K562 (cell line): Measurements from ENCODE around the gene FSTL4. TPM values are rescaled to one million over a fixed set of nuclear protein-coding genes. Genes with fewer than 3 reads are reported as not detected.

ENCODE experiments used
- ATAC-seq: fragments of 200-7000 bp; cut with Tn5 transposase; 3 replicates; pipeline ENCODE4 v1.9.1; 2020; ENCODE audit warnings: moderate library complexity
- BruUV-seq: library from RNA; stranded (reverse); fragments of 400-500 nt; replicated peaks from 2 replicates; lab custom pipeline; 2021; lab: Mats Ljungman, UMichigan
- CTCF ChIA-PET: fragments of 300-600 bp; formaldehyde crosslinking; extraction: SDS; loops from one replicate; lab custom pipeline; 2021; ENCODE audit warnings: low intra/inter-chr PET ratio; lab: Yijun Ruan, JAX
- POLR2A ChIA-PET: fragments of 300-600, 350-650 bp; sonication (Branson Sonifier 250); formaldehyde crosslinking; extraction: SDS; loops from one replicate; lab custom pipeline; 2021; ENCODE audit warnings: antibody characterized with exemption, inconsistent platforms; lab: Yijun Ruan, JAX
- DNase-seq, 4 experiments: peaks; one replicate each; pipeline versions ENCODE4 v3.0.0 to v3.0.0-alpha.2; 2011 to 2018; ENCODE audit warnings: low spot score in 3 of 4, mixed read lengths in 3 of 4; ENCODE audit errors: extremely low read depth in 1 of 4
- FAIRE-seq: peaks from 2 replicates; lab custom pipeline; 2011; peaks lifted over from hg19 to GRCh38; lab: Jason Lieb, UNC
- H2AFZ ChIP-seq: 2 replicates; pipeline ENCODE4 v1.6.0; 2011; ENCODE audit warnings: low read depth, low read length, control low read depth, inconsistent platforms
- H3K27ac ChIP-seq: fragments of 200-600 bp; 3 replicates; pipeline ENCODE4 v1.8.0; 2011; ENCODE audit warnings: low read depth, mild to moderate bottlenecking, control low read depth, inconsistent platforms, low read length, moderate library complexity, mixed read lengths; ENCODE audit errors: extremely low read depth
- H3K27me3 ChIP-seq, 2 experiments: fragments of 300-600 bp in 1 of 2; 2 replicates in 1 of 2; 3 replicates in 1 of 2; pipeline versions ENCODE4 v1.6.0 to v1.8.0; 2011; ENCODE audit warnings: inconsistent platforms in 2 of 2, low read length in 2 of 2, mild to moderate bottlenecking in 1 of 2, mixed read lengths in 1 of 2, moderate library complexity in 1 of 2; ENCODE audit not compliant: control insufficient read depth in 2 of 2, insufficient read depth in 2 of 2
- H3K36me3 ChIP-seq: fragments of 300-600 bp; 3 replicates; pipeline ENCODE4 v1.8.0; 2011; ENCODE audit warnings: mild to moderate bottlenecking, low read length, inconsistent platforms; ENCODE audit not compliant: control insufficient read depth, insufficient read depth
- H3K4me1 ChIP-seq, 2 experiments: fragments of 200-600 bp in 1 of 2; replicated peaks in 1 of 2; 2 replicates in 1 of 2; 3 replicates in 1 of 2; pipeline versions ENCODE4 v1.5.1 to v1.8.0; 2011; ENCODE audit warnings: inconsistent platforms in 2 of 2, low read length in 2 of 2, mild to moderate bottlenecking in 1 of 2, mixed read lengths in 1 of 2, moderate library complexity in 1 of 2; ENCODE audit not compliant: control insufficient read depth in 2 of 2, insufficient read depth in 2 of 2
- H3K4me2 ChIP-seq: 2 replicates; pipeline ENCODE4 v1.6.1; 2011; ENCODE audit warnings: low read length, control low read depth, inconsistent platforms, mixed read lengths; ENCODE audit not compliant: insufficient read depth
- H3K4me3 ChIP-seq: fragments of 200-600 bp; sonication (generic), shearing (Covaris generic); 2 replicates; pipeline ENCODE4 v1.5.1; 2016; ENCODE audit warnings: control low read depth, inconsistent platforms
- H3K79me2 ChIP-seq: fragments of 200-600 bp; 3 replicates; pipeline ENCODE4 v1.8.0; 2011; ENCODE audit warnings: low read length, inconsistent platforms; ENCODE audit not compliant: control insufficient read depth, insufficient read depth
- H3K9ac ChIP-seq, 2 experiments: 2 replicates each; pipeline versions ENCODE4 v1.6.0 to v1.6.1; 2011; ENCODE audit warnings: low read depth in 2 of 2, low read length in 2 of 2, control low read depth in 1 of 2, inconsistent platforms in 1 of 2, mild to moderate bottlenecking in 1 of 2, mixed read lengths in 1 of 2; ENCODE audit not compliant: insufficient read depth in 1 of 2
- H3K9me1 ChIP-seq: one replicate; pipeline ENCODE4 v1.6.0; 2011; ENCODE audit warnings: inconsistent platforms, mild to moderate bottlenecking, low read length, moderate library complexity; ENCODE audit not compliant: control insufficient read depth, insufficient read depth
- H3K9me3 ChIP-seq: replicated peaks from 2 replicates; pipeline ENCODE4 v1.5.1; 2011; ENCODE audit warnings: low read depth, low read length, inconsistent platforms; ENCODE audit not compliant: control insufficient read depth, insufficient read depth
- H4K20me1 ChIP-seq: replicated peaks from 2 replicates; pipeline ENCODE4 v1.6.1; 2011; ENCODE audit warnings: low read length, inconsistent platforms, mixed read lengths; ENCODE audit not compliant: control insufficient read depth, insufficient read depth
- DIDO1 ChIP-seq: fragments of 450-650 bp; IDR thresholded peaks from 2 replicates; pipeline ENCODE4 v1.6.1; 2016; ENCODE audit warnings: low read depth, missing biosample characterization, missing genetic modification characterization
- REST ChIP-seq, 2 experiments: fragments of 450-650 bp; formaldehyde crosslinking in 1 of 2; IDR thresholded peaks; 2 replicates each; pipeline versions ENCODE4 v1.4.0 to v1.6.1; 2014 to 2020; ENCODE audit warnings: mild to moderate bottlenecking in 2 of 2, borderline replicate concordance in 1 of 2, low read depth in 1 of 2
- WGBS: fragments of 100-300 bp; shearing (Covaris generic); methylation state at CpG from one replicate; pipeline ENCODE4 v1.1.6; 2016; ENCODE audit warnings: low coverage, mixed read lengths; ENCODE audit not compliant: insufficient coverage; ENCODE audit errors: missing lambda C conversion rate; 5-methylcytosine and 5-hydroxymethylcytosine counted together
- in situ Hi-C: fragments of 300-500 bp; cut with MboI; formaldehyde crosslinking; loops from 4 replicates; pipeline ENCODE4 v1.15.0; 2018; ENCODE audit warnings: inconsistent platforms, mixed read lengths
- intact Hi-C: fragments of 100-400 bp; cut with micrococcal nuclease; formaldehyde crosslinking; loops from 2 replicates; pipeline ENCODE4 v1.14.2; 2022
- polyA plus RNA-seq, 8 experiments: library from polyadenylated mRNA; depleted of rRNA in 4 of 8; stranded (reverse) in 5 of 8; unstranded in 3 of 8; fragments of >200 nt; fragmentation: Nextera tagmentation in 2 of 8; fragmentation: Illumina TruSeq in 1 of 8; extraction: Ambion mirVana in 2 of 8; extraction: Trizol in 1 of 8; gene quantifications; 2 replicates each; pipeline versions ENCODE4 v1.2.1 to v1.2.3, GENCODE V29; 2011 to 2014; ENCODE audit warnings: inconsistent platforms in 1 of 8, missing spikeins in 1 of 8
- total RNA-seq, 7 experiments: library from RNA; depleted of rRNA in 6 of 7; stranded (reverse); fragments of >200 nt in 6 of 7; fragmentation: Illumina TruSeq in 2 of 7; extraction: Trizol in 2 of 7; gene quantifications; 2 replicates each; pipeline versions ENCODE4 v1.2.1 to v1.2.3, GENCODE V29; 2011 to 2021; ENCODE audit warnings: low replicate concordance in 1 of 7

The FSTL4 gene
- total and polyA plus RNA-seq, 9 of the 15 experiments (the other 6 are each of a cell fraction or from before 2014, with no cell fraction given) = 0.08 to 0.18 (median 0.10) TPM; not detected in 5

GRCh38 chr5:133520991-133521706, 91.2 kb downstream of the FSTL4 start:
- CTCF ChIA-PET = no interaction called here
- H3K9me3 ChIP-seq = no peaks in the 10 kb centered on the region
- 0% methylated on average over 2 of the region's 2 CpGs for WGBS
- intact Hi-C loops (no loop called here), in situ Hi-C loops (no loop called here)
- ATAC-seq (no peak), DNase-seq (no peak), FAIRE-seq (no peak)
- no peak overlapping the region for H3K9ac ChIP-seq
- no peak overlapping the region for H3K27ac ChIP-seq
- H3K36me3 ChIP-seq = no peaks in the 10 kb centered on the region
- no peaks in the 10 kb centered on the region for H3K4me1 ChIP-seq
- H3K9me1 ChIP-seq = no peaks in the 10 kb centered on the region
- no peak overlapping the region for H3K4me2 ChIP-seq
- no peaks in the 10 kb centered on the region for H3K79me2 ChIP-seq
- H4K20me1 ChIP-seq = 0 out of 2 replicates have a peak, but pooled peaks cover 5% of the 10 kb centered on the region
- BruUV-seq = no TSS peak
- H3K27me3 ChIP-seq = peaks cover 18 to 36% of the 10 kb centered on the region in 2 experiments; a peak in 4 of 5 replicates
- H3K4me3 ChIP-seq = no peak overlapping the region
- POLR2A ChIA-PET = no interaction called here
- TF ChIP-seq DIDO1 (tag) (no peak), REST (IDR thresholded peaks at IDR 0.05; ENCODE audit: borderline replicate concordance) (peak; percentile 6; the same call in 1 of the 2 replicates), REST (CRISPR knock-in tag; IDR thresholded peaks at IDR 0.05; ENCODE audit: low read depth) (no peak)
- no peak overlapping the region for H2AFZ ChIP-seq
